K562 (cell line): ENCODE data around the gene GNAT1.

Experiments used
- ASH1L ChIP-seq: fragments of 450-650 bp; IDR thresholded peaks from 2 replicates; pipeline ENCODE4 v1.6.1; 2018; ENCODE audit warnings: borderline replicate concordance, mild to moderate bottlenecking, low read depth; ENCODE audit not compliant: partially characterized antibody
- BRCA1 ChIP-seq, 2 experiments: fragments of 450-650 bp in 1 of 2; sonication (generic) in 1 of 2; formaldehyde crosslinking in 1 of 2; IDR thresholded peaks; 2 replicates each; pipeline versions ENCODE4 v1.5.0 to v1.6.1; 2017 to 2020; ENCODE audit warnings: mild to moderate bottlenecking in 1 of 2, missing genetic modification reagents in 1 of 2
- CEBPB ChIP-seq: fragments of 450-650 bp; IDR thresholded peaks from 2 replicates; pipeline ENCODE4 v1.6.1; 2016; ENCODE audit warnings: missing genetic modification characterization, missing compliant biosample characterization
- POLR2AphosphoS5 ChIP-seq: IDR thresholded peaks from 2 replicates; pipeline ENCODE4 v1.6.1; 2011; ENCODE audit warnings: mild to moderate bottlenecking, low read depth, low read length, moderate library complexity; ENCODE audit not compliant: control insufficient read depth, insufficient read depth
- TEAD4 ChIP-seq, 2 experiments: sonication (generic) in 1 of 2; formaldehyde crosslinking in 1 of 2; IDR thresholded peaks; 2 replicates each; pipeline versions ENCODE4 v1.6.1 to v1.8.0; 2012 to 2022; ENCODE audit warnings: borderline replicate concordance in 1 of 2, inconsistent platforms in 1 of 2, low read length in 1 of 2, mild to moderate bottlenecking in 1 of 2, missing genetic modification reagents in 1 of 2
- ZNF311 ChIP-seq: fragments of 250-450 bp; sonication (Bioruptor Pico); IDR thresholded peaks from 2 replicates; pipeline ENCODE4 v1.4.0; 2020; ENCODE audit warnings: mild to moderate bottlenecking, moderate library complexity

DNA sequence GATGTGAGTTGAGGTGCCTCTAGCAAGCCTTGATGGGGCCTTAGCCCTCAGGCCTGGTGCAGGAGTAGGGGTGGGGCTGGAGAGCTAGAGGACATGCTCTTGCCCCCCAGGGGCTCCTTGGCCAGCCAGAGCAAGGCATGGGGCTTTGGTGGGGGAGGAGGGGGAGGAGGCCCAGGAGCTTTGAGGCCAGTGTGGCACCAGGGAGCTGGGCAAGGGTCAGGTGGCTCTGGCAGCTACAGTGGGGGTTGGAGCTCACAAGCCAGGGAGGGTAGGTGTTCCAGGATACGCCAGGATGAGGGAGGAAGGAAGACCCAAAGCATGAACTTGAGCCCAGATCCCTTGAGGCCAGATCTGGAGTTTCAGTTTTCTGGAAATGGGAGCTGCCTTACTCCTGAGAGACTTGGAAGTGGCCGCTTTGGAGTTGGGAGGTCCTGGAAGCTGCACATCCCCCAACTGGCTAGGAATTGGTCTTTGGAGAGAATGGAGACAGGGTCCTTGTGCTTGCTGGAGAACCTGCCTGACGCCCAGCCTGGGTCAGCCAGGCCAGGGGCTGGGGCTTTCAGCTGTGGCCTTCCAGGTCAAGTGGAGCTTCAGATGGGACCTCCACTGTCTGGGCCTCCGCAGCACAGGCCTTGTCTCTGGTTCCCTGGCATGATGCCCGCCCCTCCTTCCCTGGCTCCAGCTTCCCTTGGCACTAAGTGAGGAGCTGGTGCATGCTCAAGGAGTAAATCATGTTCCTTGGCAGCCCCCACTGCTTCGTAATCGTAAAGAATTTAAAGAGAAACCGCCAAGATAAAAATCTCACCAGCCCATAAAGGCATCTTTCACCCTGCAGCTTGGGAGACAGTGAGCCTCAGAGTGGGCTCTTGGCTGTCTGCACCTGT, 27.6 kb upstream of the GNAT1 start:
- TF ChIP-seq CEBPB (tag) (no peak), ZNF311 (no peak), BRCA1 (IDR thresholded peaks at IDR 0.05) (no peak), BRCA1 (CRISPR knock-in tag; IDR thresholded peaks at IDR 0.05) (no peak), TEAD4 (IDR thresholded peaks at IDR 0.05; ENCODE audit: low read length) (no peak), TEAD4 (CRISPR knock-in tag; IDR thresholded peaks at IDR 0.05; ENCODE audit: borderline replicate concordance) (no peak), POLR2AphosphoS5 (no peak), ASH1L (no peak)
